Stomach smooth muscle (tissue), 2 donors: ENCODE measurements around the gene CCBE1.

Source experiments
- H3K27ac ChIP-seq: one replicate; pipeline ENCODE4 v1.7.0; 2013; ENCODE audit warnings: mild to moderate bottlenecking, low read length, inconsistent platforms
- H3K27me3 ChIP-seq, 2 donors: one replicate each; pipeline ENCODE4 v1.7.0; 2013; ENCODE audit warnings: low read length in 2 of 2; ENCODE audit not compliant: insufficient read depth in 2 of 2, control insufficient read depth in 1 of 2
- H3K36me3 ChIP-seq, 2 donors: one replicate each; pipeline ENCODE4 v1.7.0; 2013; ENCODE audit warnings: low read length in 2 of 2; ENCODE audit not compliant: control insufficient read depth in 2 of 2, insufficient read depth in 2 of 2
- H3K4me1 ChIP-seq: one replicate; pipeline ENCODE4 v1.7.0; 2013; ENCODE audit warnings: low read length; ENCODE audit not compliant: control insufficient read depth, insufficient read depth
- H3K4me3 ChIP-seq, 2 donors: one replicate each; pipeline ENCODE4 v1.7.0; 2013; ENCODE audit warnings: low read length in 2 of 2
- H3K9ac ChIP-seq, 2 donors: one replicate each; pipeline ENCODE4 v1.7.0; 2013; ENCODE audit warnings: low read length in 2 of 2, mild to moderate bottlenecking in 1 of 2
- H3K9me3 ChIP-seq, 2 donors: one replicate each; pipeline ENCODE4 v1.7.0; 2013; ENCODE audit warnings: low read length in 2 of 2; ENCODE audit not compliant: control insufficient read depth in 2 of 2
- donor health status: healthy.
- donor health status: Pancreatic carcinoma.

Gene CCBE1

DNA sequence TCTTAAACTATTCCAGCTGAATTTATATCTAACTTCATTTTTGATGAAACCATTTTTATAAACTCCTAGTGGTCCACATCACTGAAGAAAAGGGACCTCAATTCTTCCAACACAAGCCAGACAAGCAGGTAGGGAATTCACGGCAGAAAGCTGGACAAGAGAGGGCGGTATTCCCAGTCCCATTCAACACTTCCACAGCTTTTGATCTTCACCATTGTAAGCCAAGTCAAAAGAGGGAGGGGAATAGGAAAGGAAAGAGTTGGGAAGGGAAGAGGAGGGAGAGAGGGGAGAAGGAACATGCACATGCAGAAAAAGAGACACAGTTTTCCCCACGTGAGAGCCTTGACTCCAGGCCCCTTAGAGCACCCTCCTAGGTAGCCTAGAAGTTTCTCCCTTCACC lies 77.4 kb downstream of the CCBE1 start:
- H3K27me3 ChIP-seq: no peaks in the 10 kb centered on the region
- no peaks in the 10 kb centered on the region for H3K4me1 ChIP-seq
- H3K36me3 ChIP-seq: no peaks in the 10 kb centered on the region
- H3K9me3 ChIP-seq: no peaks in the 10 kb centered on the region
- H3K4me3 ChIP-seq: no peak overlapping the region
- H3K27ac ChIP-seq: no peak overlapping the region
- H3K9ac ChIP-seq: no peak overlapping the region

DNA sequence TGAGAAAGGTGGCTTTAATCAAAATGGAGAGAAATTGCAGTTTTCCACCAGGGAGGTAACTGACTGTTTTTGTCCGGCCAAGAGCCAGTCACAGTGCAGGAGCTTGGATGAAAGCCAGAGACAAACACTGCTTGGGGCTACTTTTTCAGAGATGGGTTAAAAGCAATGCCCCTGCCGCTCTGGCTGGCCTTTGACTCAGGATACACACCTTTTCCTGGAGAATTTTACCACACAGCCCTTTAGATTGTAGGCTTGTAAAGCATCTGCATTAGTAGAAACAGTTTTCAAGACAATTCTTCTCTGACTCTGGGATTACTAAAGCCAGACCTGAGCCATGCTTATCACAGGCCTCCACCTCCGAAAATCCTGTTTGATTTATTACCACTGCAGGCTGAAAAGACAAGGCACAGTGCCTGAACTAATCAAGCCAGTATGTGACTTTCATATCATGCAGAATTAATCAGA lies 79.7 kb downstream of the CCBE1 start:
- no peaks in the 10 kb centered on the region for H3K4me1 ChIP-seq
- no peaks in the 10 kb centered on the region for H3K9me3 ChIP-seq
- H3K9ac ChIP-seq: no peak overlapping the region
- H3K27ac ChIP-seq: no peak overlapping the region
- no peaks in the 10 kb centered on the region for H3K36me3 ChIP-seq
- no peak overlapping the region for H3K4me3 ChIP-seq
- H3K27me3 ChIP-seq: no peaks in the 10 kb centered on the region

DNA sequence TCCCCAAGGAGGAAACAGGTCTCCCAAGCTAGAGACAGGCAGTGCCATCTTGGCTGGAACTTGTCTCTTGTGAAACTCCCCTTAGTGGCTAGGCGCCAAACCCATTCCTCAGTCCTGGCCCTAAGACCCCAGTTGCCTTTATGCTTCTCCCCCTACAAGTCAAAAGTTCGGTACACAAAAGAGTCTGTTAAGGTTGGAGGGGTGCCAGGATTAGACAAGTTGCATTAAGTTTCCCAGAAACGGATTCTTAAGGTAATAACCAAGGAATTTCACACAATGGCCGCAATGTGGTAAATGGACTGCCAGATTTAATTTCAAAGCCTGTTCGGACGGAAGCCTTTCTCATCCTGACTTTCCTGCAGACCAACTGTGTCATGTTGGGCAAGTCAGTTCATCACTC lies 80.7 kb downstream of the CCBE1 start:
- Histone ChIP-seq H3K9me3 (no peaks in the 10 kb centered on the region), H3K4me3 (no peak overlapping the region), H3K4me1 (no peaks in the 10 kb centered on the region), H3K36me3 (no peaks in the 10 kb centered on the region), H3K9ac (no peak overlapping the region), H3K27ac (no peak overlapping the region), H3K27me3 (no peaks in the 10 kb centered on the region)

DNA sequence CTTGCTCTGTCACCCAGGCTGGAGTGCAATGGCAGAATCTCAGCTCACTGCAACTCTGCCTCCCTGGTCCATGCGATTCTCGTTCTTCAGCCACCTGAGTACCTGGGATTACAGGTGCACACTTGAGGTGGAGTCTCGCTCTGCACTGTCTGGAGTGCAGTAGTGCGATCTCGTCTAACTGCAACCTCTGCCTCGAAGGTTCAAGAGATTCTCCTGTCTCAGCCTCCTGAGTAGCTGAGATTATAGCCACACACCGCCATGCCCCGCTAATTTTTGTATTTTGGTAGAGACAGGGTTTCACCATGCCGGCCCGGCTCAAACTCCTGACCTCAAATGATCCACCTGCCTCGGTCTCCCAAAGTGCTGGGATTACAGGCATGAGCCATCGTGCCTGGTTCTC lies 83.3 kb downstream of the CCBE1 start:
- Histone ChIP-seq H3K9me3 (no peaks in the 10 kb centered on the region), H3K27me3 (no peaks in the 10 kb centered on the region), H3K36me3 (no peaks in the 10 kb centered on the region), H3K4me1 (no peaks in the 10 kb centered on the region), H3K9ac (no peak overlapping the region), H3K4me3 (no peak overlapping the region), H3K27ac (no peak overlapping the region)

DNA sequence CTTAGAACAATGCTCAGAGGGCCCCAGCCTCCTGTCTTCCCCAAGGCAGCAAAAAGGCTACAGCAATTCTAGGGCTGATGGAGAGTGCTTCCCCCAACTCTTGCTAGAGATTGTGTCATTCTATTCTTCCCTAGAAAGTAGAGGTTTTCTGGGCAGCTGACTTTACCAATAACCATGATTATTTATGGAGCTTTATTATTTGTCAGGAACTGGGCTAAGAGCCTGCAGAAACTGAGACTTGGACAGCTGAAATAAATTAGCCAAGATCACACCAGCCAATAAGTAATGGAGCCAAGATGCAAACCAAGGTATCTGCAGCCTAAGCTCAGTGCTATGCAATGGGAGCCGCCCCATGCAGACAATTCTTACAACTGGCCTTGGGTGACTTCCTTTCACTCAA lies 84.8 kb downstream of the CCBE1 start:
- Histone ChIP-seq H3K9ac (no peak overlapping the region), H3K27me3 (no peaks in the 10 kb centered on the region), H3K4me3 (no peak overlapping the region), H3K4me1 (no peaks in the 10 kb centered on the region), H3K27ac (no peak overlapping the region), H3K9me3 (no peaks in the 10 kb centered on the region), H3K36me3 (no peaks in the 10 kb centered on the region)

DNA sequence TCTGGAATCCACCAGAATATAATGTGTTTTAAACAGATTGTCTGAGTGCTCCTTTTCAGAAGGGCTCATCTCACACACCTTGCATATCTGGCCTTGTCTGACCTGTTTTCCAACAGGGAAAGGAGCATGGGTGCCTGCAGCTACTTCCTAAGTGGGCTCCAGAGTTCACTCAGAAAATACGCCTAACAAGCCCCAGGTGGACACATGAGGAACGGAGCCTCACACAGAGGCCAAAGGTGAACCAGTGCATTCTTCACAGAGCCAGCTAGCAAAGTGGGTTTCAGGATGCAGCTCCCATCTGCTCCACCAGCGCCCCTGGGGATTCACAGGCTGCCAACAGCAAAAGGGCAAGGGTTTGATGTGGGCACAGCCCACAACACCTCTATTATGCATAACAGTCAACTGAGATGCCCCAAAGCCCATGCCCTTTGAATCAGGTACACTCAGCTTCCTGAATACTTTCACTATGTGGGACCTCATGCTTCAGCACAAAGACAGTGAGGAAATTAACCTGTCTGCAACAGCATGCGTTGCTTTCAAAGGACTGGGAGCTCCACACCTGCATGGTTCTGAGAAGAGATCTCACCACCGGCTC lies 86.6 kb downstream of the CCBE1 start:
- Histone ChIP-seq H3K9ac (no peak overlapping the region), H3K27ac (no peak overlapping the region), H3K4me1 (no peaks in the 10 kb centered on the region), H3K27me3 (no peaks in the 10 kb centered on the region), H3K9me3 (no peaks in the 10 kb centered on the region), H3K36me3 (no peaks in the 10 kb centered on the region), H3K4me3 (no peak overlapping the region)

DNA sequence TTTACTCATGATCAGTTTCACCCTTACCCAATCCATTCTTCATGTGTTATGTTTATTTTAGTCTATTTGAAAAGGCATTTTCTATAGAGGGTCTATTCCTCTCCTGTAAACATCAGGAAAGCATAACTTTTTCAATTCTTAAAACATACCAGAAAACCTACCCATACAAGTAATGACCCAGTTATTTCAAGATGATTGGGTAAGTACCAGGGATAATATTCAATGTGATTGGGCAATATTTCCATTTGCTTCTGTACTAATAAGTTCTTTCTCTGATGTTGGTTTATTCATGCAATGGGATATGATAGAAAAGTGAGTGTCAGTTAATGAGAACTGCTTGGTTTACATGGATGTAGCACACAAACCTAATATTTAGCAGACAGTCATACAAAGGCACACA lies 87.6 kb downstream of the CCBE1 start:
- H3K27me3 ChIP-seq: no peaks in the 10 kb centered on the region
- no peak overlapping the region for H3K9ac ChIP-seq
- H3K4me3 ChIP-seq: no peak overlapping the region
- no peaks in the 10 kb centered on the region for H3K36me3 ChIP-seq
- H3K27ac ChIP-seq: no peak overlapping the region
- no peaks in the 10 kb centered on the region for H3K4me1 ChIP-seq
- H3K9me3 ChIP-seq: no peaks in the 10 kb centered on the region

DNA sequence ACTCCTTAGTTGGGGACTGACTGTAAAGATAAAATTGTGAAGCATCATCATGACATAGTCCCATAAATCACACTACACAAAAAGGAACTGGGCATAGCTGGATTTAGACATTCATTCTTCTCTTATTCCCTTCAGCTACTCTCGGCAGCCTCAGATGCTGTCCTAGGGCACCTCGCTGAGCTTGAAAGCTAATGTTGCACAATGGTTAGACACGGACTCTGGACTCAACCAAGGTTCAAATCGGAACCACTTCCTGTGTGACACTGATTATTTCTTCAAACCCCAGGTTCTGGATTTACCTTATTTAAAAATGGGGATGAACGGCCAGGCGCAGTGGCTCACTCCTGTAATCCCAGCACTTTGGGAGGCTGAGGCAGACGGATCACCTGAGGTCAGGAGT lies 89.8 kb downstream of the CCBE1 start:
- Histone ChIP-seq H3K4me3 (no peak overlapping the region), H3K27ac (no peak overlapping the region), H3K9ac (no peak overlapping the region), H3K9me3 (no peaks in the 10 kb centered on the region), H3K4me1 (no peaks in the 10 kb centered on the region), H3K27me3 (no peaks in the 10 kb centered on the region), H3K36me3 (no peaks in the 10 kb centered on the region)

DNA sequence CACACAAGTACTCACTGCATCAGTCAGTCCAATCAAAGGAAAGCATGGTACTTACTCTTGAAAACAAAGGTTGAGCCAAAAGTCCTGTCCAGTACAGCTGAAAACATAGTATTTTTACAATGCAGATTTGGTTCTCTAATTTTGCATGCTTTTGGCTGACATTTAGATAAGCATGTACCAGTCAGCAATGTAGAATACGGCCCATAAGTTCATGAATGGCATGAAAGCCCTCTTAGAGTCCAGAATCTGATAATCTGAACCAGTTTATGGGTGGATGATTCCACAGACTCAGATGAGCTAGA lies 90.2 kb downstream of the CCBE1 start:
- Histone ChIP-seq H3K9me3 (no peaks in the 10 kb centered on the region), H3K27ac (no peak overlapping the region), H3K36me3 (no peaks in the 10 kb centered on the region), H3K4me3 (no peak overlapping the region), H3K9ac (no peak overlapping the region), H3K4me1 (no peaks in the 10 kb centered on the region), H3K27me3 (no peaks in the 10 kb centered on the region)

DNA sequence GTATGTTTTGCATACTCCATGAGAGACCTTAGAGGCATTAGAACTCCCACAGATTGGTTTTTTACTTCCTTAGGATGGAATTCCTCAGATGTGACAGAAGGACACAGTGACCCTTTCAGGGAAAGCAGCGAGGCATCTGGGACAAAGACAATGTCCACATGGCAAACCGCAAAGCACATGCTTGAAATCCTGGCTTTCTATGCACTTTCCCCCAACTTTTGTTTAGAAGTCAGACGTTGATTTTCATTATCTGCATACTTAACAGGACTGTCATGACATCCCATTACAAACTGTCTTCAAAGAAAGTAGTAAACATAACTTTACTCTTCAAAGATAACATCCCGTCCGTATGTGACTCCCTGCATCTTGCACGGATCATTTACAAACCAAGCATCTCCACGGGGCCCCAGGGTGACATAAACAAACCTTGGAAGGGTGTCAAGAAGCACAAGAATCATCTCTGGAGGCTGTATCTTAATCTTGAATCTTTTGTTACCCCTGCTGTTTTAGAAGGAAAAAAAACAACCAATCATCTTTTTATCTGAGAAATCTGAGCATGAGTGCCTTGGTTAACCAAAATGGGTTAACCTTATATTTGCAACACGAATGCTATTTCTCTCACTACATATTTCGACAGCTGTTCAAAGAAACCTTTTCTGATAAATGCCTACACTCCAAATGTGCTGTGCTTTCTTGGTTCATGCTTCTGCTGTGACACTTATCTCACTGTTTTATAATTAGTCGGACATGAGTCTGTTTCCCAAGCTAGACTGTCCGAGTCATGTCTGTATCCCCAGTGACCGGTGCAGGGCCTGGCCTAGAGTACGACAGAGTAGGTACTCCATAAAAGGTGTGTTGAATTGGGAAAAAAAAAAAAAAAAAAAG lies 90.8 kb downstream of the CCBE1 start:
- no peaks in the 10 kb centered on the region for H3K27me3 ChIP-seq
- no peak overlapping the region for H3K27ac ChIP-seq
- no peak overlapping the region for H3K9ac ChIP-seq
- no peaks in the 10 kb centered on the region for H3K36me3 ChIP-seq
- no peak overlapping the region for H3K4me3 ChIP-seq
- H3K9me3 ChIP-seq: no peaks in the 10 kb centered on the region
- no peaks in the 10 kb centered on the region for H3K4me1 ChIP-seq

DNA sequence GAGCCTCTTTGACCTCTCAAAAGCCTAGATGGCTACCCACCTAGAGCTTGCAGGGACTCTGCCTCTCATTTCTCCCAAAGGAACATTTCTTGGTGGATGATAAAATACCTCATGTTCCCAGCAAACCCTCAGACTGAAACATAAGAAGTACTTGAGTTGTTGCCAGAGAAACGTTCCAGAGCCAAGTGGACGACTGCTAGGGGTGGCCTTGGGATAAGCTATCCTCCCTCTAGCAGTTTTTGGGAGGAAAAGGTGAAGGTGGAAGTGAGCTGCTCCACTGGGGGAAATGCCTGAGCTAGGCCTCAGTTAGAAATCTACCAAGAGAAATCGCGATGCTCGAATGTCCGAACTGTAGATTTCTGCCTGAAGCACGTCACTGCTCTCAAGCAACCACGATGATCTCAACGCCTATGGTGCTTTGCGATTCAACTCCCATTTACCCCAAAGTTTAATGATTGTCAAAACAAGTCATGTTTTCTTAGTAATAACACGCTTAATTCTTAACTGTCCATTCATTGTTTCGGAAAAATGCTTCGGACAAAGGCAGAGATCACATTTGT lies 91.5 kb downstream of the CCBE1 start:
- H3K27me3 ChIP-seq: no peaks in the 10 kb centered on the region
- H3K36me3 ChIP-seq: no peaks in the 10 kb centered on the region
- H3K27ac ChIP-seq: no peak overlapping the region
- H3K9me3 ChIP-seq: no peaks in the 10 kb centered on the region
- no peak overlapping the region for H3K4me3 ChIP-seq
- H3K9ac ChIP-seq: no peak overlapping the region
- H3K4me1 ChIP-seq: no peaks in the 10 kb centered on the region
